GM18873 (cell line): ENCODE results near the gene OR7A10.
"Not testable (repeated sequence)": the region's sequence is repeated elsewhere in the genome, so short reads cannot be mapped to it uniquely, and the experiment has no call there.

ENCODE experiments used
- ATAC-seq: cut with Tn5 transposase; IDR thresholded peaks from one replicate; pipeline ENCODE4 v1.9.1; 2021; ENCODE audit warnings: mild to moderate bottlenecking, moderate library complexity, moderate number of reproducible peaks; ENCODE audit not compliant: unreplicated experiment, low FRiP score

Gene OR7A10

GRCh38 chr19:14796021-14796420 lies 52.7 kb downstream of the OR7A10 start:
- ATAC-seq: no peak

- no peak for ATAC-seq
These were observed 53.5 kb downstream of the OR7A10 start for GRCh38 chr19:14795078-14795721.

GRCh38 chr19:14792250-14792649 lies 56.5 kb downstream of the OR7A10 start:
- not testable (repeated sequence) for ATAC-seq
